Superior temporal gyrus (tissue), 1 donor: Measurements from ENCODE around the gene PRKCD.
A peak's percentile ranks its signal among the peaks of the same experiment; 100 is the strongest.

Experiments
- DNase-seq: peaks from one replicate; pipeline ENCODE4 v3.0.0-alpha.2; 2016; ENCODE audit errors: extremely low spot score

PRKCD gene

DNA sequence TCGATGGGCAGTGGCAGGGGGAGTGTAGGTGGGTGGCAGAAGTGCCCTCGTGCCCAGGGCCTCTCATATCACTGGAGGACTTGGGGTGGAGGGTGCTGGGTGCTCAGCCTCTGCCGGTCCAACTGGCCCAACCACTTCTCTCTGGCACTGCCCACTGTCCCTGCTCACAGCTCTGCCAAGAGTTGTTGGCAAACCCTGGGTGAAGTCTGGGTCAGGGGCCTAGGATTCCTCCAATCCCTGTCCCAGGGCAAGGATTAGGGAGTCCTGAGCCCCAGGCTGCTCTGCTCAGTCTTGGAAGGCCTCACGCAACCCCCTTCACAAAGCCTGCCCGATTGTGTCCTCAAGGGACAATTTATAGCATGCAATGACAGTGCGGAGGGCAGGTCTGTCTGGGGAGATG lies 5.2 kb upstream of the PRKCD start:
- no peak for DNase-seq

DNA sequence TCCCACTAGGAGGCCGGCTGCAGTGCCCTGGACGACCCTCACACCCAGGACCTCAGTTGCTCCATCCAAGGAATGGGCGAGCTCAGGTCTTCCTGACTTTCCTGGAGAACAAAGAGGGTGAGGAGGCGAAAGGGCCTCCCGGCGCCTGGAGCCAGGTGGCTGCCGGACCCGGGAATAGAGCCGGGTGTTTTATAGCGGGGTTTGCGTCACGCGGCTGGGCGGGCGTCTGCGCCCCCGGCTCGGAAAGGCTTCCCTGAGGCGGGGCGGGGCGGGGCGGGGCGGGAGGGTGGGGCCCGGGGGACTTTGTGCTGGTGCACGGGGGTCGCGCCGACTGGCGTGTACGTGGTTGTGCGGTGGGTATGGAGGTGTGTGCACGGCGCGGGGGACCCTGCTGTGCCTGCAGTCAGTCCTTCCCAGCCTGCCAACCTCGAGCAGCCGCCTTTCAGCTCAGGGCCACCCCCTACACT lies 4.6 kb upstream of the PRKCD start:
- DNase-seq = no peak

DNA sequence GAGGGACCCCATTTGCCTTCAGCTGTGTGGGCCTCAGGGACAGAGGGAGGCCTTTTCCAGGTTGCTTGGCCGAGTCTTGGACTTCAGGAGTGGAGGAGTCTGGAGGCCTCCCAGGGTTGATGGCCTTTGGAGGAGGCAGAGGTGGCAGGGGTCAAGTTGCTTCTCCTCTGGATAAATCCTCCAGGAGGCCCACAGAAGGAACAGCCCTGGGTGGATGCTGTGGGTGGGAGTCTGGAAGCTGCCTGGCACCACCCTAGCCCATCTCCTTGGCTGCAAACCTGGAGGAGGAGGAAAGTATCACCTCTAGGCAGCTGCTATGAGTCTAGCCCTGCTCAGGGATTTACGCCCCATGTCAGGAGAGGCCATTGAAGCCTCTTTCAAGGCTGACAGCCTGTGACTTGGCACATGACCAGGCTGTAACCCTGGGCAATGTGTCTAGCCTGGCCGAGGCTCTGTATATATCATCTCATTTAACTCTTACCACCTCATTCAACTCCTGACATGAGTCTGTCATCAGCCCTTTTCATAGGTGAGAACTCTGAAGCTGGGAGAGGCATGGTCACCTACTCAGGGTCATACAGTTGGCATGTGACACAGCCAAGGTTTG lies 2.9 kb upstream of the PRKCD start:
- DNase-seq = no peak

DNA sequence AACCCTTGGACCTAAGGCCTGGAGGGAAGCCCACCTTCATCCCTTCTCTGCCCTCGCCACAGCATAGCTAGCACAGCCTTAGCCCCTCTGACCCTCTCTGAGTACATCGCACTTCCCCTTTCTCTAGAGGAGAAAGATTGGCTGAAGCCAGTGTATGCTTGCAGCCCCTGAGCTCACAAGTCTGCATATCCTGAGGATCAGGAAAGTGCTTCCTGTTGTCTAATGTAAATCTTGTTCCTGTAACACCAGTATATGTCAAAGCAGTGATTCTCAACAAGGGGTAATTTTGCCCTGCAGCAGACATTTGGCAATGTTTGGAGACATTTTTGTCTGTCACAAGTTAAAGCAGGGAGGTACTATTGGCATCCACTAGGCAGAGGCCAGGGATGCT lies 2.2 kb upstream of the PRKCD start:
- no peak for DNase-seq

DNA sequence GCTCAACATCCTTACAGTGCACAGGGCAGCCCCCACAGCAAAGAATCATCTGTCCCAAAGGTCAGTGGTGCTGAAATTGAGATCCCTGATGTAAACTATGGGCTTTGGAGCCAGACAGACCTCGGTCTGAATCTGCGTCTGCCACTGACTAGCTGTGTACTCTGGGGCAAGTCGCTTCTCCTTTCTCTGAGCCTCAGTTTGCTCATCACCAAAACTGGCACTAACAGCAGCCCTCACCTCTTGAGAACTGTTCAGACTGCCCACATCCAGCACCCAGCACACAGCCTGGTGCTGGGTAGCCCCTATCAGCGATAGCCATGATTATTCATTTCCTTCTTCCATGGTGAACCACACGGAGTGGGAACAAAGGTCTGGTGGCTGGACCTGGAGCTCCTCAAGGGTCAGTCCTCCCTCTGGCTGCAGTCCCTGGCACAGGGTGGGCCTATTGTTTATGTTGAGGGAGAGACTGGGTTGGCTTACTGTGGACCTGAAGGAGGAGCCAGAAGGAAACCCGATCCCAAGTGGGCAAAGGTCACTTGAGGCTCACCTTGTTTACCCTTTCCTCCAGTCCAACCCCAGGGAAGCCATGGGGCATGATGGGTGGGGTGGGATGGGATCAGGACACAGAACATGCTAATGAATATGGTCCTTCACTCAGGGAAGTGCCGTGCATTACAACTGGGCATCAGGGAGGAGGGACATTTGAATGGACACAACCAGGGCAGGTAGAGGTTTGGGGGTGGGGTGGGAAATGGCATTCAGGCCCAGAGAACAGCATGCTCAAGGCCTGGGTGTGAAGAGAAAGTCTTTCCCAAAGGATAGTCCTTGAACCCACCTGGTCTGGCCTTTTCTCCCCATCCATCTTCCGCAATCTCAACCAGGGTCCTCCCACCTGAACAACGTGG lies 1.6 kb upstream of the PRKCD start:
- DNase-seq = no peak

DNA sequence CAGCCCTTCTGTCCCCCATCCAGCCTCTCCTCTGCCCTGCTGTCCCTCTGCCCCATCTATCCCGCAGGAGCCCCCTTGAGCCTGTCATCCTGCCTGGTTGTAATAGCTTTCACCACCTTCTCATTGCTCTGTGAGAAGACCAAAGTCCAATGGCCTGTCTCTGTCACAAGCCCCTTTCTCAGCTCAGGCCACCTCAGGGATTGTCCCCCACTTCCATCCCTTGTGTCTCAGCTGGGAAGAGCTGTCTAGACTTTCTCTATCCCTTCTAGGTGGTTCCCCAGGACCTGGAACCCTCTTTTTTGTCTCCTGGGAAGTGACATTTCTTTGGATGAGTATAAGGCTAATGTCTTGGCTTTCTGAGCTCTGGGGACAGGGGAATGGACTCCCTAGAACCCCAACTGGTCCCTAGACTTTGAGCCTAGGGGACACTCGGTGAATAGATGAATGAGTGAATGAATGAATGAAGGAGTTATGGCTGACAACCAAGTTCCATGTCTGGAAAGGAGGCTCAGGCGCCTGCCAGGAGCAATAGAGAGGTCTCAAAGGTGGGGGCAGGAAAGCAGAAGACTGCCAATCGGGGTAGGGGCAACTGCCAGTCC lies 849 bp upstream of the PRKCD start:
- DNase-seq = no peak

DNA sequence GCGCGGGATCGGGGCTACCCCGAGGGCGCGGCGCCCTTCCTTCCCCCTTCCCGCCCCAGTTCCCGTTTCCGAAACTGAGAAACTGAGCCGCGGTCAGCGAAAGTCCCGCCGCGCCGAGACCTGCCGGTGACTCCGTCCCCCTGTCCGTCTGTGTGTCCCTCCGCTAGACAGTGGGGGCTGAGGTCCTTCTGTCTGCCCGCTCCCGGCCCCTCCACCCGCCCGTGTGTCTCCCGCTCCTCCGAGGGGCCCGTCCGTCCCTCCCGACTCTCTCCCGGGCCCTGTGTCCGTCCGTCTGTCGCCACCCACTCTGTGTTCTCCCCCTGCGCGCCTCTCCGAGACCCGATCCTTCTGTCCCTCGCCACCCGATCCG lies 426 bp downstream of the PRKCD start:
- no peak for DNase-seq

DNA sequence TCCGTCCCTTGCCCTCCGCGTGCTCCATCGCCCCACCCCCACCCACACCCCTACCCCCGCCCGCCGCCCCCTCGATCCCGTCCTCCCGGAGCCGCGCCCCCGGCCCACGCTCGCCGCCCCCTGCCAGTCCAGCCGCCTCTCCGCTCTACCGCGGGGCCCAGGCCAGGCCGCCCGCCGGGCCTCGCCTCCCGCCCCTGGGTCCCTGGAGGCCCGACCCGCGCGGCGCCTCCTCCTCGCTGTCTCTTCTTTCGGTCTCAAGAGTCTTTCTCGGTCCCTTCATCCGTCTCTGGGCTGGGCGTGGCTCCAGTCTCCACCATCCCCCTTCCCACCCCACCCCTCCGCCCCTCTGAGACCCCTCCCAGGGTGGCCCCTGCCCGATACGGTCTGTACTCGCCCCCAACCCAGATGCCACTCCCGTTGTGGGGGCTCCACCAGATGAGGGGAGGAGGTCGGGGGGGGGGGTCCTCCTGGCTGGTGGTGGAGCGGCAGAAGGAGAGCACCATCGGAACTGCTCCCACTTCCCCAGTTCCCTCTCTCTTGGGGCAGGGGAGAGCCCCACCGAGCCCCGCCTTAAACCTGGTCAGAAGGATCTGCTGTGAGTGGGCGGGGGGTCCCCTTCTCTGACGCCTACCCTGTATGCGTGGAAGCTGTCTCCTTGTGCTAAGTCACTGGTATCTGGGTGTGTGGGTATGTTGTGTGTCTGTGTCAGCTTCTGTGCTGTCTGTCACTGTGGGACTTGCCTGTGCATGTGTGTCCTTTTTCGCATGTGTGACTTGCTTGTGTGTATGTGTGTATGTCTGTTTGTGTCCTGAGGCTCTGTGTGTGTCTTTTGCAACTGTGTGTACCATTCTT lies 1.0 kb downstream of the PRKCD start:
- DNase-seq = no peak

DNA sequence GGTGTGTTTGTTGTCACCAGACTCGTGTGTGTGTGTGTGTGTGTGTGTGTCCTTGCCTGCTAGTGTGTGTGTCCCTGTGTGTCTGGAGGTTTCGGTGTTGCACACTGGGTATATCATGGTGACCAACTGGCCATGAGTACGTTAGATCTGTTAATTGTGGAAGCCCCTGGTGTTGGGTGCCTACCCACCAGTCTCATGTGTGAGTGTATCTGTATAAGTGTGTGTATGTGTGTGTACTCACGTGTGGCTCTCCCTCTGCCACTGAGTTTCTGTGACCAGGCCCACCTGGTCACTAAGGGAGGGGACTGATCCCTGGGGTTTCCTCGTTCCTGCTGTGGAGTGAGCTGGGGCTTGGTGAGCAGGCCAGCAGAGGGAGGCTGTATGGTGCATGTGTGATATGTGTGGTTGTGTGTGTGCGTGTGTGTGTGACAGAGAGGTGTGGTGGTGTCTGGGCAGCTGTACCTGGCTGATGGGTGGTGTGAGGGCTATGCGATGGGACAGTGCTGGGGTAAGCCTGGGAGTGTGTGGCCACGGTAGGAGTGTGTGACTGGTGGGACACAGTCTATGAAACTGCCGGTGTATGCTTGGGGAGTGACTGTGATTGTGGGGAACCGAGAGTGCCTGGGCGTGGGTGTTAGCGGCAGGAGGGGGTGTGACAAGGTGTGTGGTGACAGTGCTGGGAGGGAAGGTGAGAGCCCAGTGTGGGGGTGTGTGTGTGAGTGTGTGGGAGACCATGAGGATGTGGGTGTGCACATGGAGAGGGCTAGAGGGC lies 1.8 kb downstream of the PRKCD start:
- no peak for DNase-seq

DNA sequence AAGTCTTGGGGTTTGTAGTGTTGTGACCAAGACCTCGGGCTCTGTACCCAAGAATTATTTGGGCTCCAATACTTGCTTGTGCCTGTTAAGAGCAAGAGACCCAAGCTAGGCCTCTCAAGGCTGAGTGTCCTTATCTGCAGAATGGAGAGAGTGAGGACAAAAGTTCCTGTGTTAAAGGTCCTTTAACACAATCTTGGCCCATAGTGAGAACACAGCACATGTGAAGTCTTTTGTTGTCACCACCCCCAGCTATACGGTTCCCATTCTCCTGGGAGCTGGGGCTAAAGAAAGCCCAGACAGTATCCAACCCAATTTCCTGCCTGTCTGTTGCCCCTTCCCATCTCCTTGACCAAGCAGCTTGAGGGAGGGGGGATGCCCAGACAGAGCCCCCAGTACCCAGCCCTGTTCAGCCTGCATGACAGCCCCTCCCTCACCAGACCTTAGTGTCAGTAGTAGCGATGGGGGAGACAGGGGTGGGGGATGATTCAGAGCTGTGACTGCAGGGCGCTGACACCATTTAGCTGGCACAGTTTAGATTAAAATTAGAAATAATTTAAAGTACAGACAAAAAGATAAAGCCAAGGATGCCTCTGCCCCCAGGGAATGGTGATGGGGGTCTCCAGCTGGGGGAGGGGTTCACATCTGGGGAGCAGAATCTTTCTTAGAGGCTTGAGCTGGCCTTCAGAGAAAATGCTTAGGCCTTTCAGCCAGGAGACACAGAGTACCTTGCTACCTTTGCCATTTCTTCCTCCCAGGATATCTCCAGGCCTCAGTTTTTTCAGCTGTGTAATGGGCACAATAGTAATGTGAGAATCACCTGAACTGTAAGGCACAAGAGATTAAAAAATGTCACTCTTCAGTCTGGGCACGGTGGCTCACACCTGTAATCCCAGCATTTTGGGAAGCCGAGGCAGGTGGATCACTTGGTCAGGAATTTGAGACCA lies 2.7 kb downstream of the PRKCD start:
- no peak for DNase-seq

DNA sequence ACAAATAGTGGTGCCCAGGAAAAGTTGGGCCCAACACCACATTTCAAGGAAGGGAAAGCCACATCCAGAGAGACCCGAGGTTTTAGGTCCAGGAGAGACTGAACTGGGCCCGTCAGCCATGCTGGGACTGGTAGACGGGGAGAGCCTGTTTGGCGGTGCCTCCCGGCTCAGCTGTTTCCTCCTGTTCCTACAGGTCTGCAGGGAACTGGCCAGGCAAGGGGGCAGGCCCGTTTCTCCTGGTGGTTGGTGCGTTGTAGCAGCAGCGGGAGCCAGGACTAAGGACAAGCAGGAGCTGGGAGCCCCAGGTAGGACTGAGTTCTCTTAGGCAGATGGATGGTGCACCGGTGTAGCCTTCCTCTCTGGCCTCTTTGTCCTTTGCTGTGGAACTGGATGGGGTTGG lies 3.9 kb downstream of the PRKCD start:
- no peak for DNase-seq

DNA sequence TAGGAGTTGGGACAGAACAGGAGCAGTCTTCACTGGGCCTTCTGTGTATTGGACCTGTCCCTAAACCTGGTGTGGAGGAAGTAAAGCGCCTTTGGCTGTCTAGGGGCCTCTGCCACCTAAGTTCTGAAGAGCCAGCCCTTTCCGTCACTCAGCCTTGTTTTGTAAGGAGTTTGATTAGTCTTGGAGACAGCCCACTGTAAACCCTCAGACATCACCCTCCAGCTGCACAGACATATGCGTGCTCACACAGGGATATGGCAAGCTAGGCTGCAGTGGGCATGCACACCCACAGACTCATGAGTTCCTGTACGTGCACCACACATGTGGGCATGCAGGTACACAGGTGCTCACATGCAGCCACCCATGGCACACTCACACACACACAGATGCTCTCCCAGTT lies 5.2 kb downstream of the PRKCD start:
- no peak for DNase-seq

DNA sequence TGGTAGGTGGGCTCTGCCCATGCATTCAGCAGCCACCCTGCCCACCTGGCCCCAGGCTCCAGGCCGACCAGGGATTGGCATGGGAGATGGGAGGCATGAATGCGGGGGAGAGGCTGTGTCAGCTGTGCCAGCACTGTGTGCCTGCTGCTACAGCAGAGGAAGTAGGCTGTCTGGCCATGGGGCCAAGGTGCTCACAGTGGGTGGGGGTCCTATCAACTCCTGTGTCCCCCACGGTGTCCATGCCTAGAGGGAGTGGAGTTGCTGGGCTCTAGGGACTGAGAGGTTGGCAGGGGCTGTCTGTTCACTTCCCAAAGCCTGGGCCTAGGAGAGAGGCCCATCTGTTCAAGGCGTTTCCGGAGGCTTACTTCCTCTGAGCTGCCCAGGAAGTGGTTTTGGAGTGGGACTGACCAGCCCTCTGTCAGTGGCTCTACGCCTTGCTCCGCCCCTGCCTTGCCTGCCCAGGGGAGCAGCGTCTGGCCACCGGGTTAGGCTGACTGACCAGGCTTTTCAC lies 5.8 kb downstream of the PRKCD start:
- peak; percentile 49 for DNase-seq

DNA sequence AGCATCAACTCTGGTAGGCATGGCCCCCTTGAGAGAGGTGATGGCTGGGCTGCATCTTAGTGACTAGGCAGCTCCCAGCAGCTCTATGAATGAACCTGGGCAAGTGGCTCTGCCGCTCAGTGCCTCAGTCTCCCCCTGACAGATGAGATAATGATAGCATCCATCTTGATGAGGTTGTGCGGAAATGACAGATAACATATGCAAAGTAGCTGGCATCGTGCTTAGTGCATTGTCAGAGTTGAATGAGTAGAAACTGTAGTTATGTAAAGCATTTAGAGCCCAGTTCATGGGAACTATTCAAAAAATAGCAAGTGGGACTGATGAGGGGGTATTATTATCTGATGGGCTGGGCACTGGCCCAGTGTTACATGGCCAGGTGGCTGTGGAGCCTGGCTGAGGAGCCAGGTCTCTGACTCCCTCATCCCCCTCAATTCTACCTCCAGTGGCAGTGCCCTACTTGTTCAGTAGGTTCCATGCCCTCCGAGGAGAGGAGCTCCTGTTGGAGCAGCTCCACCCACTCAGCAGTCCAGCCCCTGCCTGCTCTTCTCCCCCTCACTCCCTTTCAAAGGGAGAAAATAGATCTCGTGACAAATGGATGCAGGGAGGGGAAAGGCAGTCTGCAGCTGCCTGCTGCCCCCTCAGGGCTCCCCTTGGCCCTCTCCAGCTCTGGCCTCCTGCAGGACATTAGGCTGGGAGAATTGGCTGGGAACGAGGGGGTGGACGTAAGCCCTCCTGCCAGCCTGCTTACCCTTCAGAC lies 6.6 kb downstream of the PRKCD start:
- no peak for DNase-seq

DNA sequence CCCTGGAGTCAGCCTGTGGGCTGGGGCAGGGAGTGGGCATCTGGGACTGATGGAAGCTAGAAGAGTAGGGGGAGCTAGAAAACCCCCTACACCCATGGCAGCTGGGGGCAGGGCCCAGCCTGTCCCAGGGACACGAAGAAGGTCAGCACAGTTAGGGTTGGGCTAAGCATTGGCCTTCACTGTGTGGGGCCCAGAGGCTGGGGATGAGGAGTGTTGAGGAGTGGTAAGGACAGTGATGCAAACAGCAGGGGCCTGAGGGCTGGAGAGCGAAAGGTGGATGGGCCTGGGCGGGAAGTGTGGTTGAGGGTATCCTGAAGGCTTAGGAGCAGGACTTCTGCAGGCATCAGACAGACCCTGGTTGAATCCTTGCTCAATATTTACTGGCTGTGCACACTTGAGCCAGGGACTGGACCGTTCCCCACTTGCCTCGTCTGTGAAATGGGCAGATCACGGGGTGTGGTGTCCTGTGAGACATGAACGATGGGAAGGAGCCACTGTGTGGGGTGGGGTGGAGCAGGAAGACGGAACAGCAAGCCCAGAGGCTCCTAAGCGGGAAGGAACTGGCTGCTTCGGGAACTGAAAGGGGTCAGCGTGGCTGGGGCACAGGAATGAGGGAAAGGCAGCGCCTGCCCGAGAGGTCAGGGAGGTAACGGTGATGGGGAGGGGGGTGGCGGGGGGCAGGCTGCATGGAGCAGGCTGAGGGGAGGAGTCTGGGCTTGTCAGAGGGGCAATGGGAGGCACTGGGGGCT lies 7.3 kb downstream of the PRKCD start:
- no peak for DNase-seq

DNA sequence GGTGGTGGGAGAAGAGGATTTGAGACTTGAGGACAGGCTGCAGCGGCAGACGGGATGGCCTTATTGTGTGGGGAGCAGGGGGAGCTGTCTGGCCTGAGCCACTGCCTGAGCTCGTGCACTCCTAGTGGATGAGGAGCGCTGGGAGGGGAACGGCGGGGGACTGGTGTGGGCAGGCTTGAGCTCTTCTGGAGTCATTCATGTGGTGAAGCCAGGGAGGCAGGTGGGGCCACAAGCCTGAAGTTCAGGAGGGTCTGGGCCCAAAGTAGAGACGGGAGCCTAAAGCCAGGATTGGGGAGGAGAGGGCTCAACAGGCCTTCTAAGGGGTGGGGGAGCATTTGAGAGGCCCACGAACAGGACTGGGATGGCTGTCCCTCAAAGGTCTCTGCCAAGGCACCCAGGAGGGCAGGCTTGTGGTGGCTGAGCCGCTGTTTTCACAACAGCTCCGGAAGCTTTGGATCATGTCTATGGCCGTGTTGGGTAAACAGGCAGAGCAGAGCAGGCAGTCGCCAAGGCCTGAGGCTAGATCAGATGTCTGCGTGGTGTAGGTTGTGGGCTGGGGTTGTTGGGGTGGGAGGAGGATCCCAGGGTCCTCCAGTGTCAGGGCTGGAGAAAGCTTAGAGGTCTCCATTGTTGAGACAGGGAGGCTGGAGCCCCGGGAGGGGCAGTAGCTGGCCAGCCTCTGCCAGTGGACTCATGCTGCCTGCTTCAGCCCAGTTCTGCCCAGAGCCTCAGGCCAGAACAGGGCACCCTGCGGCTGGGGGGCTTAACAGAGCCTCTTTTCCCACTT lies 8.2 kb downstream of the PRKCD start:
- no peak for DNase-seq

DNA sequence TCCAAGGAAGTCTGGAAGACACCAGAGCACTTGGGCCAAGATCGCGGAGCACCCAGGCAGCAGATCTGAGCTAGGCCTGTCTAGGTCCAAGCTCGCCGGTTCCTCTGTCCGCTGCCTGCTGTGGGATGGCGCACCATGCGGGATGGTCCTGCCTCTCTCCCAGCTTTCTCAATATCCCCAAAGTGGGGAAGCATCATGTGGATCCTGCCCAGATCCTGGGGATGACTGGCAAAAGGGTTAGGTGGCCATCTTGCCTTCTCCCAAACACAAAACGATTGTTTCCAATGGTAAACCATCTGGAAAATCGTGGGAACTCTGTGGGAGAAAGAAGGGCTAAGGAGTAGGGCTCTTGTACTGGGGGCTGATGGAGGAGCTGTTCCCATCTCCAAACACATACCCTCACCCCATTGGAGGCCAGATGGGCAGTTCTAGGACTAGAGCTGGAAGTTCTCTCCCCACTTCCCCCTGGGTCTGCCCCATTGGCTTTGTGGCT lies 8.9 kb downstream of the PRKCD start:
- DNase-seq = no peak
